Measurements from ENCODE around the gene LAMA5.

DNA sequence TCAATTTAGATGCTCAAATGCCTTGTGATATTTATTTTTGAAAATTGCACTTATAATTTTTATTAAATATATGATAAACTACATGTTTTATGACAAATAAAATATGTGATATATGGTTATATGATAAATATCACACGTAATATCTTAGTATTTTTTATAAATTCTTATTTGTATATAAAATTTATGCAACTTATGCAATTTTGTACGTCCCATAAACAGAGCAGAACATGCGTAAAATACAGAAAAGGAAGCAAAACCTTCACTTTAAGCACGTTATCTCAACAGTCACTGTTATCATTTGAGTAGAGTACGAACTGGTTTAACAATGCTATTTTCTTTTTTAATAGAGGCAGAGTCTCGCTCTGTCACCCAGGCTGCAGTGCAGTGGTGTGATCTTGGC, 80.0 kb downstream of the LAMA5 start:
- TF ChIP-seq, protein P1, sequence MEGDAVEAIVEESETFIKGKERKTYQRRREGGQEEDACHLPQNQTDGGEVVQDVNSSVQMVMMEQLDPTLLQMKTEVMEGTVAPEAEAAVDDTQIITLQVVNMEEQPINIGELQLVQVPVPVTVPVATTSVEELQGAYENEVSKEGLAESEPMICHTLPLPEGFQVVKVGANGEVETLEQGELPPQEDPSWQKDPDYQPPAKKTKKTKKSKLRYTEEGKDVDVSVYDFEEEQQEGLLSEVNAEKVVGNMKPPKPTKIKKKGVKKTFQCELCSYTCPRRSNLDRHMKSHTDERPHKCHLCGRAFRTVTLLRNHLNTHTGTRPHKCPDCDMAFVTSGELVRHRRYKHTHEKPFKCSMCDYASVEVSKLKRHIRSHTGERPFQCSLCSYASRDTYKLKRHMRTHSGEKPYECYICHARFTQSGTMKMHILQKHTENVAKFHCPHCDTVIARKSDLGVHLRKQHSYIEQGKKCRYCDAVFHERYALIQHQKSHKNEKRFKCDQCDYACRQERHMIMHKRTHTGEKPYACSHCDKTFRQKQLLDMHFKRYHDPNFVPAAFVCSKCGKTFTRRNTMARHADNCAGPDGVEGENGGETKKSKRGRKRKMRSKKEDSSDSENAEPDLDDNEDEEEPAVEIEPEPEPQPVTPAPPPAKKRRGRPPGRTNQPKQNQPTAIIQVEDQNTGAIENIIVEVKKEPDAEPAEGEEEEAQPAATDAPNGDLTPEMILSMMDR (optimal IDR thresholded peaks at IDR 0.05 in 1 of 3, IDR thresholded peaks at IDR 0.05 in 1 of 3, conservative IDR thresholded peaks at IDR 0.05 in 1 of 3; ENCODE audit: extremely low read depth in 1 of 3, insufficient read depth in 2 of 3, low read length in 3 of 3), result no peak
- TF ChIP-seq EZH2 (IDR thresholded peaks at IDR 0.05; ENCODE audit: low read length), result no peak

Data from keratinocyte (primary cell).